ENCODE results near the gene FLAD1.

- TF ChIP-seq, protein P1, sequence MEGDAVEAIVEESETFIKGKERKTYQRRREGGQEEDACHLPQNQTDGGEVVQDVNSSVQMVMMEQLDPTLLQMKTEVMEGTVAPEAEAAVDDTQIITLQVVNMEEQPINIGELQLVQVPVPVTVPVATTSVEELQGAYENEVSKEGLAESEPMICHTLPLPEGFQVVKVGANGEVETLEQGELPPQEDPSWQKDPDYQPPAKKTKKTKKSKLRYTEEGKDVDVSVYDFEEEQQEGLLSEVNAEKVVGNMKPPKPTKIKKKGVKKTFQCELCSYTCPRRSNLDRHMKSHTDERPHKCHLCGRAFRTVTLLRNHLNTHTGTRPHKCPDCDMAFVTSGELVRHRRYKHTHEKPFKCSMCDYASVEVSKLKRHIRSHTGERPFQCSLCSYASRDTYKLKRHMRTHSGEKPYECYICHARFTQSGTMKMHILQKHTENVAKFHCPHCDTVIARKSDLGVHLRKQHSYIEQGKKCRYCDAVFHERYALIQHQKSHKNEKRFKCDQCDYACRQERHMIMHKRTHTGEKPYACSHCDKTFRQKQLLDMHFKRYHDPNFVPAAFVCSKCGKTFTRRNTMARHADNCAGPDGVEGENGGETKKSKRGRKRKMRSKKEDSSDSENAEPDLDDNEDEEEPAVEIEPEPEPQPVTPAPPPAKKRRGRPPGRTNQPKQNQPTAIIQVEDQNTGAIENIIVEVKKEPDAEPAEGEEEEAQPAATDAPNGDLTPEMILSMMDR (IDR thresholded peaks at IDR 0.05): no peak
- TF ChIP-seq POLR2A (IDR thresholded peaks at IDR 0.05; ENCODE audit: low read depth): no peak
Measured at GRCh38 chr1:154992721-154993571, 9.8 kb downstream of the FLAD1 start.
